Measurements from ENCODE around the gene MRPS15.

The MRPS15 gene

GRCh38 chr1:36436821-36437220, 27.4 kb downstream of the MRPS15 start:
- ATAC-seq = no peak
- TF ChIP-seq ZNF565 (CRISPR knock-in tag; conservative IDR thresholded peaks at IDR 0.05; ENCODE audit: low read depth) (no peak), ZFP3 (CRISPR knock-in tag; IDR thresholded peaks at IDR 0.05) (no peak), ZNF70 (CRISPR knock-in tag; IDR thresholded peaks at IDR 0.05) (no peak), TCF4 (CRISPR knock-in tag; IDR thresholded peaks at IDR 0.05; ENCODE audit: borderline replicate concordance) (no peak), TOX (CRISPR knock-in tag; IDR thresholded peaks at IDR 0.05; ENCODE audit: borderline replicate concordance) (no peak), ZFP30 (CRISPR knock-in tag; IDR thresholded peaks at IDR 0.05) (no peak)

GRCh38 chr1:36433102-36433501, 31.1 kb downstream of the MRPS15 start:
- no peak for ATAC-seq
- TF ChIP-seq CREB5 (CRISPR knock-in tag; IDR thresholded peaks at IDR 0.05; ENCODE audit: low read depth) (no peak), ZC3H10 (CRISPR knock-in tag; IDR thresholded peaks at IDR 0.05) (no peak), TOX (CRISPR knock-in tag; IDR thresholded peaks at IDR 0.05; ENCODE audit: borderline replicate concordance) (no peak), ISL1 (CRISPR knock-in tag; IDR thresholded peaks at IDR 0.05) (no peak), TCF4 (CRISPR knock-in tag; IDR thresholded peaks at IDR 0.05; ENCODE audit: borderline replicate concordance) (no peak), GLIS3 (CRISPR knock-in tag; IDR thresholded peaks at IDR 0.05) (no peak), ARNTL (CRISPR knock-in tag; IDR thresholded peaks at IDR 0.05; ENCODE audit: borderline replicate concordance, low read depth) (no peak), BACH2 (CRISPR knock-in tag; IDR thresholded peaks at IDR 0.05; ENCODE audit: borderline replicate concordance) (no peak), RARB (CRISPR knock-in tag; IDR thresholded peaks at IDR 0.05) (no peak), PPARA (CRISPR knock-in tag; IDR thresholded peaks at IDR 0.05; ENCODE audit: borderline replicate concordance) (no peak), TSHZ2 (CRISPR knock-in tag; IDR thresholded peaks at IDR 0.05) (no peak)

- TF ChIP-seq ARNTL (CRISPR knock-in tag; IDR thresholded peaks at IDR 0.05; ENCODE audit: borderline replicate concordance, low read depth) (no peak), CSDC2 (CRISPR knock-in tag; IDR thresholded peaks at IDR 0.05) (no peak), ZNF565 (CRISPR knock-in tag; conservative IDR thresholded peaks at IDR 0.05; ENCODE audit: low read depth) (no peak), GLIS3 (CRISPR knock-in tag; IDR thresholded peaks at IDR 0.05) (no peak), ESRRG (CRISPR knock-in tag; IDR thresholded peaks at IDR 0.05) (no peak), ZC3H10 (CRISPR knock-in tag; IDR thresholded peaks at IDR 0.05) (no peak), CSRNP3 (CRISPR knock-in tag; IDR thresholded peaks at IDR 0.05) (no peak), ZNF70 (CRISPR knock-in tag; IDR thresholded peaks at IDR 0.05) (no peak), ZFP30 (CRISPR knock-in tag; IDR thresholded peaks at IDR 0.05) (no peak), RARB (CRISPR knock-in tag; IDR thresholded peaks at IDR 0.05) (no peak), PPARA (CRISPR knock-in tag; IDR thresholded peaks at IDR 0.05; ENCODE audit: borderline replicate concordance) (no peak), OSR1 (CRISPR knock-in tag; IDR thresholded peaks at IDR 0.05) (no peak), CREB5 (CRISPR knock-in tag; IDR thresholded peaks at IDR 0.05; ENCODE audit: low read depth) (no peak), POU6F1 (CRISPR knock-in tag; IDR thresholded peaks at IDR 0.05; ENCODE audit: borderline replicate concordance, low read depth) (no peak), BACH2 (CRISPR knock-in tag; IDR thresholded peaks at IDR 0.05; ENCODE audit: borderline replicate concordance) (no peak), TOX (CRISPR knock-in tag; IDR thresholded peaks at IDR 0.05; ENCODE audit: borderline replicate concordance) (no peak), ISL1 (CRISPR knock-in tag; IDR thresholded peaks at IDR 0.05) (no peak), ZFP3 (CRISPR knock-in tag; IDR thresholded peaks at IDR 0.05) (no peak), SNAI2 (CRISPR knock-in tag; IDR thresholded peaks at IDR 0.05) (no peak), PATZ1 (CRISPR knock-in tag; IDR thresholded peaks at IDR 0.05; ENCODE audit: borderline replicate concordance) (no peak)
- no peak for ATAC-seq
These were observed 31.6 kb downstream of the MRPS15 start for GRCh38 chr1:36432616-36433015.

Data from SK-N-SH treated with all-trans-retinoic acid at 6 μM for 48 hours (cell line).